GM19397 (cell line): Measurements from ENCODE around the gene ARNT2.
"Not testable (repeated sequence)": the region's sequence is repeated elsewhere in the genome, so short reads cannot be mapped to it uniquely, and the experiment has no call there.

Experiments used
- ATAC-seq: cut with Tn5 transposase; IDR thresholded peaks from one replicate; pipeline ENCODE4 v1.9.1; 2021; ENCODE audit warnings: mild to moderate bottlenecking, moderate library complexity; ENCODE audit not compliant: unreplicated experiment

The ARNT2 gene

GRCh38 chr15:80510985-80511384 lies 106.8 kb downstream of the ARNT2 start:
- ATAC-seq = not testable (repeated sequence)

GRCh38 chr15:80512726-80513660 lies 108.8 kb downstream of the ARNT2 start:
- no peak for ATAC-seq

GRCh38 chr15:80514071-80514780 lies 110.0 kb downstream of the ARNT2 start:
- no peak for ATAC-seq

GRCh38 chr15:80517290-80517689 lies 113.1 kb downstream of the ARNT2 start:
- no peak for ATAC-seq

- no peak for ATAC-seq
Measured at GRCh38 chr15:80518522-80518921, 114.3 kb downstream of the ARNT2 start.

- no peak for ATAC-seq
Measured at GRCh38 chr15:80523746-80524145, 119.6 kb downstream of the ARNT2 start.

- no peak for ATAC-seq
Measured at GRCh38 chr15:80525853-80526252, 121.7 kb downstream of the ARNT2 start.

GRCh38 chr15:80526556-80527340 lies 122.6 kb downstream of the ARNT2 start:
- no peak for ATAC-seq

- no peak for ATAC-seq
Measured at GRCh38 chr15:80527406-80527805, 123.2 kb downstream of the ARNT2 start.

GRCh38 chr15:80527961-80528360 lies 123.8 kb downstream of the ARNT2 start:
- no peak for ATAC-seq

- no peak for ATAC-seq
Measured at GRCh38 chr15:80530737-80531365, 126.7 kb downstream of the ARNT2 start.

- ATAC-seq = no peak
Measured at GRCh38 chr15:80531388-80531787, 127.2 kb downstream of the ARNT2 start.

GRCh38 chr15:80531796-80532195 lies 127.6 kb downstream of the ARNT2 start:
- ATAC-seq = no peak

GRCh38 chr15:80533790-80534333 lies 129.7 kb downstream of the ARNT2 start:
- no peak for ATAC-seq

GRCh38 chr15:80536231-80536630 lies 132.0 kb downstream of the ARNT2 start:
- ATAC-seq = no peak

GRCh38 chr15:80536716-80537115 lies 132.5 kb downstream of the ARNT2 start:
- no peak for ATAC-seq

- no peak for ATAC-seq
Measured at GRCh38 chr15:80545078-80545477, 140.9 kb downstream of the ARNT2 start.

- no peak for ATAC-seq
Measured at GRCh38 chr15:80547264-80547663, 143.1 kb downstream of the ARNT2 start.

GRCh38 chr15:80549191-80549590 lies 145.0 kb downstream of the ARNT2 start:
- ATAC-seq = no peak

GRCh38 chr15:80549654-80550053 lies 145.5 kb downstream of the ARNT2 start:
- no peak for ATAC-seq
